ENCODE results near the gene STK33.

Gene STK33

GRCh38 chr11:8408151-8408941, 185.7 kb downstream of the STK33 start:
- no peak for DNase-seq

- no peak for DNase-seq
Measured at GRCh38 chr11:8403310-8403709, 190.7 kb downstream of the STK33 start.

- DNase-seq = no peak
Measured at GRCh38 chr11:8392886-8393285, 201.1 kb downstream of the STK33 start.

- no peak for DNase-seq
Measured at GRCh38 chr11:8392166-8392565, 201.9 kb downstream of the STK33 start.

- no peak for DNase-seq
Measured at GRCh38 chr11:8390851-8391612, 203.0 kb downstream of the STK33 start.

- no peak for DNase-seq
Measured at GRCh38 chr11:8389029-8389996, 204.7 kb downstream of the STK33 start.

GRCh38 chr11:8387693-8388092, 206.3 kb downstream of the STK33 start:
- no peak for DNase-seq

GRCh38 chr11:8387141-8387540, 206.9 kb downstream of the STK33 start:
- no peak for DNase-seq

- no peak for DNase-seq
Measured at GRCh38 chr11:8386134-8386864, 207.7 kb downstream of the STK33 start.

GRCh38 chr11:8384199-8384821, 209.7 kb downstream of the STK33 start:
- no peak for DNase-seq

- no peak for DNase-seq
Measured at GRCh38 chr11:8383627-8384026, 210.4 kb downstream of the STK33 start.

- no peak for DNase-seq
Measured at GRCh38 chr11:8383227-8383626, 210.8 kb downstream of the STK33 start.

- DNase-seq = no peak
Measured at GRCh38 chr11:8382436-8383053, 211.5 kb downstream of the STK33 start.

GRCh38 chr11:8381871-8382396, 212.1 kb downstream of the STK33 start:
- DNase-seq = no peak

GRCh38 chr11:8381343-8381742, 212.7 kb downstream of the STK33 start:
- no peak for DNase-seq

- no peak for DNase-seq
Measured at GRCh38 chr11:8375932-8376331, 218.1 kb downstream of the STK33 start.

- no peak for DNase-seq
Measured at GRCh38 chr11:8375460-8375859, 218.6 kb downstream of the STK33 start.

GRCh38 chr11:8374716-8375115, 219.3 kb downstream of the STK33 start:
- DNase-seq = no peak

- DNase-seq = no peak
Measured at GRCh38 chr11:8373519-8374432, 220.3 kb downstream of the STK33 start.

Data from activated CD4-positive, alpha-beta T cell treated with anti-CD3 and anti-CD28 coated beads, Interleukin-10, Interleukin-2, amounts not matched to agents 100 ng/mL and 50 ng/mL, durations not matched to agents 16 hours and 8 hours (primary cell).